ENCODE measurements around the gene DHRSX. TPM values are rescaled to one million over a fixed set of nuclear protein-coding genes. Genes with fewer than 3 reads are reported as not detected.

Gene DHRSX
- polyA plus RNA-seq, 2 of the 4 experiments (the other 2 are of a cell fraction) = 32.1 to 56.3 TPM

DNA sequence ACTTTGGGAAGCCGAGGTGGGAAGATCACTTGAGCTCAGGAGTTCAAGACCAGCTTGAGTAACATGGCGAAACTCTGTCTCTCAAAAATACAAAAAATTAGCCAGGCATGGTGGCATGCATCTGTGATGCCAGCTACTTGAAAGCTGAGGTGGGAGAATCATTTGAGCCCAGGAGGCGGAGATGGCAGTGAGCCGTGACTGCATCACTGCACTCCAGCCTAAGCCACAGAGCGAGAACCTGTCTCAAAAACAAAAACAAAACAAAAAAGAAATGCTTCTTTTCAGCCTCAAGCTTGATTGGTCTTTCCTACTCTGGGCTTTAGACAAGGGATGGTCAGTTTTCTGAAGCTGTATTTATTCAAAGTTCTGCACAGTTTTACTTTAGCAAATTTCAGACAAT lies 15.8 kb upstream of the DHRSX start:
- ChIA-PET POLR2A (no interaction called here), CTCF (no interaction called here)
- no peak for FAIRE-seq
- H3K4me2 ChIP-seq = no peak overlapping the region
- H3K4me3 ChIP-seq = no peak overlapping the region
- ATAC-seq = no peak
- no peak for TF ChIP-seq FOSL2 (IDR thresholded peaks at IDR 0.05)
- TF ChIP-seq FOSL2 (CRISPR knock-in tag; IDR thresholded peaks at IDR 0.05) = no peak
- no peak for TF ChIP-seq FOXS1 (CRISPR knock-in tag; IDR thresholded peaks at IDR 0.05)
- no peak for TF ChIP-seq ZNF302 (CRISPR knock-in tag; IDR thresholded peaks at IDR 0.05)
- TF ChIP-seq, protein P1, sequence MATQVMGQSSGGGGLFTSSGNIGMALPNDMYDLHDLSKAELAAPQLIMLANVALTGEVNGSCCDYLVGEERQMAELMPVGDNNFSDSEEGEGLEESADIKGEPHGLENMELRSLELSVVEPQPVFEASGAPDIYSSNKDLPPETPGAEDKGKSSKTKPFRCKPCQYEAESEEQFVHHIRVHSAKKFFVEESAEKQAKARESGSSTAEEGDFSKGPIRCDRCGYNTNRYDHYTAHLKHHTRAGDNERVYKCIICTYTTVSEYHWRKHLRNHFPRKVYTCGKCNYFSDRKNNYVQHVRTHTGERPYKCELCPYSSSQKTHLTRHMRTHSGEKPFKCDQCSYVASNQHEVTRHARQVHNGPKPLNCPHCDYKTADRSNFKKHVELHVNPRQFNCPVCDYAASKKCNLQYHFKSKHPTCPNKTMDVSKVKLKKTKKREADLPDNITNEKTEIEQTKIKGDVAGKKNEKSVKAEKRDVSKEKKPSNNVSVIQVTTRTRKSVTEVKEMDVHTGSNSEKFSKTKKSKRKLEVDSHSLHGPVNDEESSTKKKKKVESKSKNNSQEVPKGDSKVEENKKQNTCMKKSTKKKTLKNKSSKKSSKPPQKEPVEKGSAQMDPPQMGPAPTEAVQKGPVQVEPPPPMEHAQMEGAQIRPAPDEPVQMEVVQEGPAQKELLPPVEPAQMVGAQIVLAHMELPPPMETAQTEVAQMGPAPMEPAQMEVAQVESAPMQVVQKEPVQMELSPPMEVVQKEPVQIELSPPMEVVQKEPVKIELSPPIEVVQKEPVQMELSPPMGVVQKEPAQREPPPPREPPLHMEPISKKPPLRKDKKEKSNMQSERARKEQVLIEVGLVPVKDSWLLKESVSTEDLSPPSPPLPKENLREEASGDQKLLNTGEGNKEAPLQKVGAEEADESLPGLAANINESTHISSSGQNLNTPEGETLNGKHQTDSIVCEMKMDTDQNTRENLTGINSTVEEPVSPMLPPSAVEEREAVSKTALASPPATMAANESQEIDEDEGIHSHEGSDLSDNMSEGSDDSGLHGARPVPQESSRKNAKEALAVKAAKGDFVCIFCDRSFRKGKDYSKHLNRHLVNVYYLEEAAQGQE (IDR thresholded peaks at IDR 0.05) = no peak
- TF ChIP-seq, protein P2, sequence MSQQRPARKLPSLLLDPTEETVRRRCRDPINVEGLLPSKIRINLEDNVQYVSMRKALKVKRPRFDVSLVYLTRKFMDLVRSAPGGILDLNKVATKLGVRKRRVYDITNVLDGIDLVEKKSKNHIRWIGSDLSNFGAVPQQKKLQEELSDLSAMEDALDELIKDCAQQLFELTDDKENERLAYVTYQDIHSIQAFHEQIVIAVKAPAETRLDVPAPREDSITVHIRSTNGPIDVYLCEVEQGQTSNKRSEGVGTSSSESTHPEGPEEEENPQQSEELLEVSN (IDR thresholded peaks at IDR 0.05; ENCODE audit: borderline replicate concordance, low read depth) = no peak
- no peak for TF ChIP-seq GATA3 (IDR thresholded peaks at IDR 0.05; ENCODE audit: borderline replicate concordance)
- no peak for TF ChIP-seq CBX8 (IDR thresholded peaks at IDR 0.05)
- TF ChIP-seq, protein P3, sequence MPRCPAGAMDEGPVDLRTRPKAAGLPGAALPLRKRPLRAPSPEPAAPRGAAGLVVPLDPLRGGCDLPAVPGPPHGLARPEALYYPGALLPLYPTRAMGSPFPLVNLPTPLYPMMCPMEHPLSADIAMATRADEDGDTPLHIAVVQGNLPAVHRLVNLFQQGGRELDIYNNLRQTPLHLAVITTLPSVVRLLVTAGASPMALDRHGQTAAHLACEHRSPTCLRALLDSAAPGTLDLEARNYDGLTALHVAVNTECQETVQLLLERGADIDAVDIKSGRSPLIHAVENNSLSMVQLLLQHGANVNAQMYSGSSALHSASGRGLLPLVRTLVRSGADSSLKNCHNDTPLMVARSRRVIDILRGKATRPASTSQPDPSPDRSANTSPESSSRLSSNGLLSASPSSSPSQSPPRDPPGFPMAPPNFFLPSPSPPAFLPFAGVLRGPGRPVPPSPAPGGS (IDR thresholded peaks at IDR 0.05) = no peak
- TF ChIP-seq BHLHE40 (IDR thresholded peaks at IDR 0.05; ENCODE audit: low read depth, low read length) = no peak
- TF ChIP-seq JUNB (IDR thresholded peaks at IDR 0.05) = no peak
- no peak for TF ChIP-seq HOXB5 (CRISPR knock-in tag; IDR thresholded peaks at IDR 0.05)
- no peak for TF ChIP-seq ZFP36 (IDR thresholded peaks at IDR 0.05; ENCODE audit: borderline replicate concordance, partially characterized antibody)
- TF ChIP-seq HOXA7 (CRISPR knock-in tag; IDR thresholded peaks at IDR 0.05) = no peak
- TF ChIP-seq RCOR1 (IDR thresholded peaks at IDR 0.05; ENCODE audit: low read depth, low read length) = no peak
- H3K9me3 ChIP-seq = no peaks in the 10 kb centered on the region
- H3K27ac ChIP-seq = no peak overlapping the region
- 84% methylated on average over 5 of the region's 5 CpGs for WGBS (ENCODE audit: missing lambda C conversion rate)
- DNase-seq (ENCODE audit: low read depth in 1 of 2, low spot score in 1 of 2) = no peak
- no peaks in the 10 kb centered on the region for H3K4me1 ChIP-seq

DNA sequence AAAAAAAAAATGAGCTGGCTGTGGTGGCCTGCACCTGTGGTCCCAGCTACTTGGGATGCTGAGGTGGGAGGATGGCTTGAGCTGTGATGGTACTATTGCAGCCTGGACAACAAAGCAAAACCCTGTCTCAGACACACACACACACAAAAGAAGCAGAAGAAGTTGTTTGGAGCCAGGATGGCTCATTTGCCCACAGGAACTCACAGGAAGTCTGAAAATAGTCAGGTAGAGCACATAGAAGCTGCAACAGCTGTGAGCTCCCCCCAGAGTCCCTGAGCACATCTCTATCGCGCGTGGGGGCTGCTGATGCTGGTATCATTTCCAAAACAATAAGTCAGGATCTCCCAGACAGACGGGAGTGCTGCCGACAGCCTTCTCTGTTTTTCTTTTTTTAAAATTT lies 13.4 kb upstream of the DHRSX start:
- WGBS (ENCODE audit: missing lambda C conversion rate) = 82% methylated on average over 5 of the region's 5 CpGs
- no peak for TF ChIP-seq POLR2A (IDR thresholded peaks at IDR 0.05; ENCODE audit: low read length)
- TF ChIP-seq FOSB (CRISPR knock-in tag; IDR thresholded peaks at IDR 0.05) = no peak
- TF ChIP-seq, protein P4, sequence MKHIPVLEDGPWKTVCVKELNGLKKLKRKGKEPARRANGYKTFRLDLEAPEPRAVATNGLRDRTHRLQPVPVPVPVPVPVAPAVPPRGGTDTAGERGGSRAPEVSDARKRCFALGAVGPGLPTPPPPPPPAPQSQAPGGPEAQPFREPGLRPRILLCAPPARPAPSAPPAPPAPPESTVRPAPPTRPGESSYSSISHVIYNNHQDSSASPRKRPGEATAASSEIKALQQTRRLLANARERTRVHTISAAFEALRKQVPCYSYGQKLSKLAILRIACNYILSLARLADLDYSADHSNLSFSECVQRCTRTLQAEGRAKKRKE (CRISPR knock-in tag; IDR thresholded peaks at IDR 0.05; ENCODE audit: low read depth) = no peak
- TF ChIP-seq ZFP36 (IDR thresholded peaks at IDR 0.05; ENCODE audit: borderline replicate concordance, partially characterized antibody) = no peak
- no peak for TF ChIP-seq GATA3 (IDR thresholded peaks at IDR 0.05; ENCODE audit: borderline replicate concordance)
- no peak for TF ChIP-seq SREBF2 (IDR thresholded peaks at IDR 0.05)
- TF ChIP-seq SMC3 (IDR thresholded peaks at IDR 0.05) = no peak
- TF ChIP-seq, protein P5, sequence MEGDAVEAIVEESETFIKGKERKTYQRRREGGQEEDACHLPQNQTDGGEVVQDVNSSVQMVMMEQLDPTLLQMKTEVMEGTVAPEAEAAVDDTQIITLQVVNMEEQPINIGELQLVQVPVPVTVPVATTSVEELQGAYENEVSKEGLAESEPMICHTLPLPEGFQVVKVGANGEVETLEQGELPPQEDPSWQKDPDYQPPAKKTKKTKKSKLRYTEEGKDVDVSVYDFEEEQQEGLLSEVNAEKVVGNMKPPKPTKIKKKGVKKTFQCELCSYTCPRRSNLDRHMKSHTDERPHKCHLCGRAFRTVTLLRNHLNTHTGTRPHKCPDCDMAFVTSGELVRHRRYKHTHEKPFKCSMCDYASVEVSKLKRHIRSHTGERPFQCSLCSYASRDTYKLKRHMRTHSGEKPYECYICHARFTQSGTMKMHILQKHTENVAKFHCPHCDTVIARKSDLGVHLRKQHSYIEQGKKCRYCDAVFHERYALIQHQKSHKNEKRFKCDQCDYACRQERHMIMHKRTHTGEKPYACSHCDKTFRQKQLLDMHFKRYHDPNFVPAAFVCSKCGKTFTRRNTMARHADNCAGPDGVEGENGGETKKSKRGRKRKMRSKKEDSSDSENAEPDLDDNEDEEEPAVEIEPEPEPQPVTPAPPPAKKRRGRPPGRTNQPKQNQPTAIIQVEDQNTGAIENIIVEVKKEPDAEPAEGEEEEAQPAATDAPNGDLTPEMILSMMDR (IDR thresholded peaks at IDR 0.05) = no peak
- TF ChIP-seq CEBPB (IDR thresholded peaks at IDR 0.05) = no peak
- TF ChIP-seq, protein P3 (IDR thresholded peaks at IDR 0.05) = no peak
- no peak for TF ChIP-seq ZC3H11A (IDR thresholded peaks at IDR 0.05)
- no peak for TF ChIP-seq NR3C1 (IDR thresholded peaks at IDR 0.05)
- no peak for TF ChIP-seq RNF2 (IDR thresholded peaks at IDR 0.05; ENCODE audit: borderline replicate concordance, low read depth)
- CTCF ChIA-PET = no interaction called here
- Histone ChIP-seq H3K4me3 (no peak overlapping the region), H3K4me1 (no peaks in the 10 kb centered on the region), H3K27ac (no peak overlapping the region), H3K4me2 (no peak overlapping the region), H3K9me3 (no peaks in the 10 kb centered on the region)
- ATAC-seq (no peak), FAIRE-seq (no peak), DNase-seq (ENCODE audit: low read depth in 1 of 2, low spot score in 1 of 2) (no peak)
- POLR2A ChIA-PET = no interaction called here

All from A549 (cell line).